CD14-positive monocyte (primary cell): ENCODE measurements around the gene PRKCQ. TPM values are rescaled to one million over a fixed set of nuclear protein-coding genes. Genes with fewer than 3 reads are reported as not detected.
A peak's percentile ranks its signal among the peaks of the same experiment; 100 is the strongest.

Source experiments
- DNase-seq, 3 donors: peaks; one replicate each; pipeline ENCODE4 v3.0.0-alpha.2; 2011 to 2022
- H2AFZ ChIP-seq: 2 replicates; pipeline ENCODE4 v1.6.0; 2012; ENCODE audit warnings: mild to moderate bottlenecking, low read depth, low read length, inconsistent platforms; ENCODE audit not compliant: insufficient read depth, poor library complexity, severe bottlenecking
- H3K27ac ChIP-seq, 2 donors: 1 replicate in 1 of 2; 2 replicates in 1 of 2; pipeline ENCODE4 v1.5.1; 2012 to 2013; ENCODE audit warnings: low read length in 2 of 2, control low read depth in 1 of 2, inconsistent platforms in 1 of 2, low read depth in 1 of 2, mild to moderate bottlenecking in 1 of 2
- H3K27me3 ChIP-seq, 2 donors: one replicate each; pipeline versions ENCODE4 v1.6.0 to v1.6.1; 2011 to 2013; ENCODE audit warnings: low read length in 2 of 2; ENCODE audit not compliant: control insufficient read depth in 2 of 2, insufficient read depth in 2 of 2
- H3K36me3 ChIP-seq, 2 donors: replicated peaks in 1 of 2; 1 replicate in 1 of 2; 2 replicates in 1 of 2; pipeline versions ENCODE4 v1.5.1 to v1.6.1; 2012 to 2013; ENCODE audit warnings: low read length in 2 of 2, control low read depth in 1 of 2, inconsistent platforms in 1 of 2, mild to moderate bottlenecking in 1 of 2; ENCODE audit not compliant: insufficient read depth in 2 of 2, control insufficient read depth in 1 of 2
- H3K4me1 ChIP-seq, 2 donors: 1 replicate in 1 of 2; 2 replicates in 1 of 2; pipeline versions ENCODE4 v1.5.1 to v1.6.1; 2012 to 2013; ENCODE audit warnings: low read length in 2 of 2, control low read depth in 1 of 2, inconsistent platforms in 1 of 2, mild to moderate bottlenecking in 1 of 2, moderate library complexity in 1 of 2; ENCODE audit not compliant: insufficient read depth in 2 of 2, control insufficient read depth in 1 of 2
- H3K4me2 ChIP-seq: replicated peaks from 2 replicates; pipeline ENCODE3; 2012; ENCODE audit warnings: low read length, moderate library complexity, mild to moderate bottlenecking; ENCODE audit not compliant: poor library complexity, severe bottlenecking; ENCODE audit errors: extremely low read depth
- H3K4me3 ChIP-seq, 3 experiments: fragments of 200-600 bp in 1 of 3; sonication (generic) in 1 of 3; replicated peaks in 1 of 3; 1 replicate in 2 of 3; 2 replicates in 1 of 3; pipeline ENCODE4 v1.5.1; 2011 to 2013; ENCODE audit warnings: low read length in 3 of 3, mild to moderate bottlenecking in 3 of 3, control low read depth in 2 of 3, low read depth in 2 of 3, inconsistent platforms in 1 of 3, moderate library complexity in 1 of 3
- H3K79me2 ChIP-seq: 2 replicates; pipeline ENCODE4 v1.6.0; 2012; ENCODE audit warnings: mild to moderate bottlenecking, control low read depth, inconsistent platforms, low read length, moderate library complexity; ENCODE audit not compliant: insufficient read depth
- H3K9ac ChIP-seq: 2 replicates; pipeline ENCODE4 v1.6.0; 2017; ENCODE audit warnings: low read length, mild to moderate bottlenecking; ENCODE audit not compliant: insufficient read depth, poor library complexity, severe bottlenecking
- H3K9me3 ChIP-seq, 2 donors: replicated peaks in 1 of 2; 1 replicate in 1 of 2; 2 replicates in 1 of 2; pipeline versions ENCODE4 v1.5.1 to v1.6.1; 2012 to 2013; ENCODE audit warnings: low read length in 2 of 2, control low read depth in 1 of 2; ENCODE audit not compliant: control insufficient read depth in 1 of 2, insufficient read depth in 1 of 2
- H4K20me1 ChIP-seq: 2 replicates; pipeline ENCODE4 v1.6.0; 2012; ENCODE audit warnings: mild to moderate bottlenecking, low read length, control low read depth, moderate library complexity; ENCODE audit not compliant: insufficient read depth
- H3K27ac Mint-ChIP-seq, 7 donors: one replicate each; pipeline ENCODE4 v1.8.0; 2020; ENCODE audit warnings: mild to moderate bottlenecking in 7 of 7, mixed read lengths in 7 of 7, moderate library complexity in 6 of 7, inconsistent platforms in 2 of 7
- H3K27me3 Mint-ChIP-seq, 3 donors: one replicate each; pipeline ENCODE4 v1.8.0; 2021 to 2022; ENCODE audit warnings: low read depth in 3 of 3, mild to moderate bottlenecking in 3 of 3, mixed read lengths in 3 of 3, moderate library complexity in 3 of 3, inconsistent platforms in 1 of 3
- H3K36me3 Mint-ChIP-seq, 2 donors: one replicate each; pipeline ENCODE4 v1.8.0; 2020; ENCODE audit warnings: mixed read lengths in 2 of 2, inconsistent platforms in 1 of 2, mild to moderate bottlenecking in 1 of 2
- H3K4me1 Mint-ChIP-seq: one replicate; pipeline ENCODE4 v1.8.0; 2020; ENCODE audit warnings: mild to moderate bottlenecking, mixed read lengths
- H3K4me3 Mint-ChIP-seq, 2 donors: one replicate each; pipeline ENCODE4 v1.8.0; 2020; ENCODE audit warnings: mild to moderate bottlenecking in 2 of 2, mixed read lengths in 2 of 2, moderate library complexity in 1 of 2
- H3K9me3 Mint-ChIP-seq, 7 donors: one replicate each; pipeline ENCODE4 v1.8.0; 2020 to 2022; ENCODE audit warnings: mixed read lengths in 7 of 7, mild to moderate bottlenecking in 6 of 7, moderate library complexity in 6 of 7, inconsistent platforms in 2 of 7
- CTCF ChIP-seq: fragments of 200-600 bp; IDR thresholded peaks from one replicate; pipeline ENCODE4 v1.8.0; 2022; ENCODE audit warnings: antibody characterized with exemption, mild to moderate bottlenecking
- WGBS: methylation state at CpG from one replicate; pipeline ENCODE4 v1.1.5; 2013; ENCODE audit warnings: missing lambda C conversion rate; ENCODE audit not compliant: insufficient coverage; 5-methylcytosine and 5-hydroxymethylcytosine counted together
- intact Hi-C, 2 donors: fragments of 100-400 bp; cut with micrococcal nuclease; formaldehyde crosslinking; loops; one replicate each; pipeline versions ENCODE4 v1.15.0 to v1.15.1; 2023
- polyA plus RNA-seq, 3 donors: library from polyadenylated mRNA; depleted of rRNA in 1 of 3; unstranded in 2 of 3; stranded (reverse) in 1 of 3; fragments of 300-500 nt in 2 of 3; fragments of >200 nt in 1 of 3; fragmentation: Illumina TruSeq in 2 of 3; gene quantifications; 1 replicate in 2 of 3; 2 replicates in 1 of 3; pipeline ENCODE4 v1.2.3, GENCODE V29; 2012 to 2021

PRKCQ gene
- polyA plus RNA-seq, 3 donors, result 0.01 to 0.29 (median 0.09) TPM

GRCh38 chr10:6411436-6411835, 168.6 kb downstream of the PRKCQ start:
- H3K27ac ChIP-seq, result no peak overlapping the region

GRCh38 chr10:6410830-6411229, 169.2 kb downstream of the PRKCQ start:
- peaks cover 0 to 3% (median 1%) of the 10 kb centered on the region in 3 donors for H3K27me3 Mint-ChIP-seq
- Histone ChIP-seq H3K79me2 (no peaks in the 10 kb centered on the region), H3K9ac (no peak overlapping the region), H3K27ac (no peak overlapping the region), H3K4me3 (no peak overlapping the region), H3K4me2 (no peak overlapping the region), H2AFZ (no peak overlapping the region), H3K36me3 (no peaks in the 10 kb centered on the region), H4K20me1 (no peaks in the 10 kb centered on the region), H3K27me3 (no peaks in the 10 kb centered on the region), H3K9me3 (no peaks in the 10 kb centered on the region), H3K4me1 (peaks cover 19 to 22% of the 10 kb centered on the region in 2 donors)
- H3K9me3 Mint-ChIP-seq, result peaks cover 0 to 3% (median 0%) of the 10 kb centered on the region in 7 donors
- peaks cover 27% of the 10 kb centered on the region for H3K4me1 Mint-ChIP-seq
- no peaks in the 10 kb centered on the region for H3K36me3 Mint-ChIP-seq
- H3K27ac Mint-ChIP-seq, result peak overlapping the region in 4 of 7 donors; percentile 55 to 87 (median 84)
- DNase-seq, result no peak
- intact Hi-C loops, result no loop called here
- WGBS, result 97% methylated on average over 6 of the region's 15 CpGs
- H3K4me3 Mint-ChIP-seq, result no peak overlapping the region
- no peak for TF ChIP-seq CTCF

More at GRCh38 chr10:6411436-6411835, 168.6 kb downstream of the PRKCQ start:
- Mint-ChIP-seq H3K27ac (peak overlapping the region in 2 of 7 donors; percentile 15 to 26), H3K27me3 (peaks cover 0 to 3% (median 1%) of the 10 kb centered on the region in 3 donors), H3K4me1 (peaks cover 27% of the 10 kb centered on the region), H3K36me3 (no peaks in the 10 kb centered on the region), H3K4me3 (no peak overlapping the region), H3K9me3 (peaks cover 0 to 3% (median 0%) of the 10 kb centered on the region in 7 donors)
- no peaks in the 10 kb centered on the region for H3K9me3 ChIP-seq
- no peak overlapping the region for H3K4me3 ChIP-seq
- no peaks in the 10 kb centered on the region for H3K79me2 ChIP-seq
- WGBS, result 25% methylated on average over 3 of the region's 3 CpGs
- H4K20me1 ChIP-seq, result no peaks in the 10 kb centered on the region
- peaks cover 19 to 22% of the 10 kb centered on the region in 2 donors for H3K4me1 ChIP-seq
- no peaks in the 10 kb centered on the region for H3K27me3 ChIP-seq
- H2AFZ ChIP-seq, result no peak overlapping the region
- no peak for TF ChIP-seq CTCF
- DNase-seq, result peak in 2 of 3 donors; percentile 44 to 49
- intact Hi-C loops, result no loop called here
- H3K9ac ChIP-seq, result no peak overlapping the region
- no peaks in the 10 kb centered on the region for H3K36me3 ChIP-seq
- H3K4me2 ChIP-seq, result no peak overlapping the region
